Measurements from ENCODE around the gene MYLK. TPM values are rescaled to one million over a fixed set of nuclear protein-coding genes. Genes with fewer than 3 reads are reported as not detected.
A peak's percentile ranks its signal among the peaks of the same experiment; 100 is the strongest.

The MYLK gene
- total RNA-seq, 1 experiment from 2014 or later, result 3.1 TPM

- DNase-seq, result no peak
- H3K4me3 ChIP-seq (ENCODE audit: insufficient read depth, low read depth, low read length), result no peak overlapping the region
- H3K36me3 ChIP-seq (replicated peaks; ENCODE audit: control insufficient read depth, insufficient read depth, low read length), result 0 out of 2 replicates have a peak, but pooled peaks cover 1% of the 10 kb centered on the region
- no peaks in the 10 kb centered on the region for H3K27me3 ChIP-seq (ENCODE audit: control insufficient read depth, insufficient read depth, low read length)
Observed at GRCh38 chr3:123571973-123572365, 312.2 kb downstream of the MYLK start.

DNA sequence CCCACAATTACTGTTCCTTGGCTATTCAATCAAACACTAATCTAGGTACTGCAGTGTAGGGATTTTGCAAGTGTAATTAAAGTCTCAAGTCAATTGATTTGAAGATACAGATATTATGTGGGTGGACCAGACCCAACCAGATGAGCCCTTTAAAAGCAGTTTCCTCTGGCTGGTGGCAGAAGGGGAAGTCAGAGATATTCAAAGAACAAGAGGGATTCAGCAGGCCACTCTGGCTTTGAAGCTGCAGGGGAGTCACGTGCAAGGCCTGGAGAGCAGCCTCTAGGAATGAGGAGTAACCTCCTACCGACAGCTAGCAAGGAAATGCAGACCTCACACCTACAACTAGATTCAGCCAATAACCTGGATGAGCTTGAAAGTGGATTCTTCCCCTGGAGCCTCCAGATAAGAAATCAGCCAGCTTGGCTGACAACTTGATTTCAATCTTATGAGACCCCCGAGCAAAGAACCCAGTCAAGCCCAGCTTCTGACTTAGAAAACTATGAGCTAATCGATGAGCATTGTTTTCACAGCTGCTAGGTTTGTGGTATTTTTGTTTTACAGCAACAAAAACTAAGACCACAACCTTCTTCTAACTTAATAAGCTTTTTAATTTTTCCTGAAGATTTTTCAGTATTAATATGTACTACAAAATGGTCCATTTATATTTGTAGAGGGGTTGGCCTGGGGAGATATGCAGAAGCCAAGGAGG is 312.7 kb downstream of the MYLK start:
- Histone ChIP-seq H3K27me3 (ENCODE audit: control insufficient read depth, insufficient read depth, low read length) (no peaks in the 10 kb centered on the region), H3K36me3 (replicated peaks; ENCODE audit: control insufficient read depth, insufficient read depth, low read length) (no peaks in the 10 kb centered on the region), H3K4me3 (ENCODE audit: insufficient read depth, low read depth, low read length) (no peak overlapping the region)
- DNase-seq, result peak; percentile 72

GRCh38 chr3:123568875-123569274 is 315.3 kb downstream of the MYLK start:
- no peak overlapping the region for H3K4me3 ChIP-seq (ENCODE audit: insufficient read depth, low read depth, low read length)
- no peak for DNase-seq
- no peaks in the 10 kb centered on the region for H3K36me3 ChIP-seq (replicated peaks; ENCODE audit: control insufficient read depth, insufficient read depth, low read length)
- H3K27me3 ChIP-seq (ENCODE audit: control insufficient read depth, insufficient read depth, low read length), result no peaks in the 10 kb centered on the region

- Histone ChIP-seq H3K4me3 (ENCODE audit: insufficient read depth, low read depth, low read length) (no peak overlapping the region), H3K27me3 (ENCODE audit: control insufficient read depth, insufficient read depth, low read length) (no peaks in the 10 kb centered on the region), H3K36me3 (replicated peaks; ENCODE audit: control insufficient read depth, insufficient read depth, low read length) (no peaks in the 10 kb centered on the region)
- no peak for DNase-seq
Observed at GRCh38 chr3:123568034-123568433, 316.1 kb downstream of the MYLK start.

DNA sequence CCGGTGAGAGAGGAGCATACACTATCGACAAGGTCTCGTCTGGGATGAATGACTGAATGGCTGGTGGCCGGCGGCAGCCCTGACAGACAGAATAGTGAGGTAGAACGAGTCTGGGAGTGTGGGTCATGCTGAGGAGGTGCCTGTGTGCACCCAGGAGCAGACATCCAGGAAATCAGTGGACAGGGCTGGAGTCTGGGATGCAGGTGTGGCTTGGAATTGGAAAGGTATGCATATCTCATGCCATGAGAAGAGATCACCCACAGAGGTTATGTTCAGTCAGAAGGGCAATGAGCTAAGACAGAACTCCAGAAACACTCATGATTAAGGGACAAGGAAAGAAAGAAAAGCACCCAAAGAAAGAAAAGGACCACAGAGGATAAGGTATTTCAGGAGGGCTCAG is 320.1 kb downstream of the MYLK start:
- Histone ChIP-seq H3K4me3 (ENCODE audit: insufficient read depth, low read depth, low read length) (no peak overlapping the region), H3K27me3 (ENCODE audit: control insufficient read depth, insufficient read depth, low read length) (no peaks in the 10 kb centered on the region), H3K36me3 (replicated peaks; ENCODE audit: control insufficient read depth, insufficient read depth, low read length) (no peaks in the 10 kb centered on the region)
- DNase-seq, result no peak

DNA sequence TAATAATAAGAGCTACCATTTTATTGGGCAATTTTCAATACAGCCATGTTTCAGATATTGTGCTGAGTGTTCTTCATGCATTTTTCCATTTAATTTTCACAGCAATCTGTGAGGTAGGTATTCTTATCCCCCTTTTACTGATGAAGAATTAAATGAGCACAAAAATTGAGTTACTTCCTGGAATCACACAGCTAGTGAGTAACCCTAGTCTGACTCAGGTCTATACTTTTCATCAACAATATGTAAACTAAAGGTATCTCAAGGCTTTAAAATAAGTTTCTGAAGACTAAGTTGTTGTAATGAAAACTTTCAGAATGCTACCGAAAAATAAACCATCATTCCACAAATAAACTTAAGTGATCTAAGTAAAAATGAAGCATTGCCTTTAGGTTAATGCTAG is 321.6 kb downstream of the MYLK start:
- Histone ChIP-seq H3K27me3 (ENCODE audit: control insufficient read depth, insufficient read depth, low read length) (no peaks in the 10 kb centered on the region), H3K36me3 (replicated peaks; ENCODE audit: control insufficient read depth, insufficient read depth, low read length) (no peaks in the 10 kb centered on the region)
- no peak for DNase-seq

DNA sequence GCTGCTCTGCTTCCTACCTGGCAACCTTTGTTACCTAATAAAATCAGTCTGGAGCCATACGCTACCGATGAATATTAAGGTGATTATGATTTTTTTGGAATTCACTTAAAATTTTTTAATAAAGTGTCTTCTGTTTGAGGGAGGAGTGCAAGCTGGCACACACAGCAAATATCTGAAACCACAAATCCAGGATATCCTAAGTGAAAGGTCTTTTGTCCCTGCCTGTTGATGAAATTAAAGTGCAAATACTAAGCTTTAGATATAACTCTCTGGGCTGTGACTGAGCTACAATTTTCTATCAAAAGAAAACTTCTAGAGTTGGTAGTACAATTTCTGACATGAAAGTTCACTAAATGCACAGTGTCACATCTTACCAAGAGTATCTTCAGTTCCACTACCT is 322.9 kb downstream of the MYLK start:
- no peak for DNase-seq
- Histone ChIP-seq H3K36me3 (replicated peaks; ENCODE audit: control insufficient read depth, insufficient read depth, low read length) (no peaks in the 10 kb centered on the region), H3K27me3 (ENCODE audit: control insufficient read depth, insufficient read depth, low read length) (no peaks in the 10 kb centered on the region), H3K4me3 (ENCODE audit: insufficient read depth, low read depth, low read length) (no peak overlapping the region)

More for the DNA sequence above, 321.6 kb downstream of the MYLK start:
- no peak overlapping the region for H3K4me3 ChIP-seq (ENCODE audit: insufficient read depth, low read depth, low read length)

Other genes starting within 250 kb of the MYLK start
- gene CCDC14, start 76.9 kb upstream of the MYLK start, total RNA-seq (2014; rRNA removed; shearing (Covaris generic)), result 34.2 and 36.1 TPM in 2 replicates
- gene ROPN1, start 107.8 kb upstream of the MYLK start, total RNA-seq (2014; rRNA removed; shearing (Covaris generic)), result not detected in 2 replicates
- 4.1 and 5.1 TPM in 2 replicates for gene KALRN, start 149.0 kb upstream of the MYLK start, total RNA-seq (2014; rRNA removed; shearing (Covaris generic))